Raji (cell line): ENCODE measurements around the gene GRK4.

ENCODE experiments used
- POLR2A ChIP-seq: IDR thresholded peaks from 2 replicates; pipeline ENCODE4 v1.6.1; 2011; ENCODE audit warnings: low read depth, low read length, control low read depth; ENCODE audit not compliant: insufficient read depth

The GRK4 gene

GRCh38 chr4:2977211-2978088 lies 14.1 kb downstream of the GRK4 start:
- TF ChIP-seq POLR2A, result no peak

- no peak for TF ChIP-seq POLR2A
These were observed 18.0 kb downstream of the GRK4 start for GRCh38 chr4:2981256-2981819.

DNA sequence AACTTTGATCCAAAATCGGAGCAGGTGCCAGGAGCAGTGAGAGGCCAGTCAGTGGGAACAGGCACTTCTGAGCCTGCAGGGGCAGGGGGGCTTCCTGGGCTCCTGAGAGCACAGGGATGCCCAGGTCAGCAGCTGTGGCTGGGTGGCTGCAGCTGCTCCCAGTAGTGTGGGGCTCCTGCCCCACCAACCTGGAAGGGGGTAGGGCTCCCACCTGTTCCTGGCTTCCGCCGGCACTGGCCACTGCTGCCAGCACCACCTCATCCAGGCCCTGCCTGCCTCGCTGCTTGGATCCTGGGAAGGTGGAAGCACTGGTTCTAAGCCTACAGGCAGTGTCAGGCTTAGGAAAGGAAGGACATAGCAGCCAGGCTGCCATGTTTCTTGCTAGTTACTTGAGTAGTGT lies 18.6 kb downstream of the GRK4 start:
- TF ChIP-seq POLR2A, result no peak

GRCh38 chr4:2991243-2991642 lies 27.9 kb downstream of the GRK4 start:
- TF ChIP-seq POLR2A, result no peak

GRCh38 chr4:2994917-2995316 lies 31.5 kb downstream of the GRK4 start:
- TF ChIP-seq POLR2A, result no peak

DNA sequence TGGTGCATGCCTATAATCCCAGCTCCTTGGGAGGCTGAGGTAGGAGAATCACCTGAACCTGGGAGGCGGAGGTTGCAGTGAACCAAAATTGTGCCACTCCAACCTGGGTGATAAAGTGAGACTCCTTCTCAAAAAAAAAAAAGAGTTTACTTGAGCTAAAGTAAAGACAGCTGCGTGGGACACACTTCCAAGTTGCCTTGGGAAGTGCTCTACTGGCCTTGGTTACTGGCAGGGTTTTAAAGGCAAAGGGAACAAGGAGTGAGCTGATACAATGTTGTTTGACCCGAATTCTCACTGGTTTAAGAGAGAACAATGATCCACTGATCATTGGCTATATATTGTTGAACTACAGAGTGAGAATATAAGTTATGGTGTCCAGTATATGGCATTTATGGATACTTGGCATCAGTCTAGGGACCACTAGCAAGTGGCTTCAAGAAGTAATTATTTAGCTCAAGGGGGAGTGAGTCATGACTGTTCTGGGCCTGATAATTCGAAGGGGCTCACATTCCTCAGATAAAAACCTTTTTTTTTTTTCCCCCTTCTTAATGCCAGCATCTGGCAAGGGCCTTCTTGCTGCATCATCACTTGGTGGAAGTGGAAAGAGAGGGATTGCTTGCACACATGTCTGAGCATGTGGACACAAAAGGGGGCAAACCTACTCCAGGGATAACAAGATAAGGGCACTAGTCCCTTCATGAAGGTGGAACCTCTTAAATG lies 32.3 kb downstream of the GRK4 start:
- no peak for TF ChIP-seq POLR2A

DNA sequence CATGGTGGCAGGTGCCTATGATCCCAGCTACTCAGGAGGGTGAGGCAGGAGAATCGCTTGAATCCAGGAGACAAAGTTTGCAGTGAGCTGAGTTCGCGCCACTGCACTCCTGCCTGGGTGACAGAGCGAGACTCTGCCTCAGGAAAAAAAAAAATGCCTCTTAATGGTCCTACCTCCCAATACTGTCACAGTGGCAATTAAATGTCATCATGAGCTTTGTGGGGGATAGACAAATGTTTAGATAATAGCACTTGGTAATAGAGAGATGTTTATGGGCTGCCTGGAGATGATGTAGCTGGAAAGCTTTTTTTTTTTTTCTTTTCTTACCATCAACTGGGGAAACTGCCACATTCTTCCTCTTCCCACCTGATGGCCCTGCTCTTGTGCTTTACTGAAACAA lies 33.0 kb downstream of the GRK4 start:
- TF ChIP-seq POLR2A, result no peak

DNA sequence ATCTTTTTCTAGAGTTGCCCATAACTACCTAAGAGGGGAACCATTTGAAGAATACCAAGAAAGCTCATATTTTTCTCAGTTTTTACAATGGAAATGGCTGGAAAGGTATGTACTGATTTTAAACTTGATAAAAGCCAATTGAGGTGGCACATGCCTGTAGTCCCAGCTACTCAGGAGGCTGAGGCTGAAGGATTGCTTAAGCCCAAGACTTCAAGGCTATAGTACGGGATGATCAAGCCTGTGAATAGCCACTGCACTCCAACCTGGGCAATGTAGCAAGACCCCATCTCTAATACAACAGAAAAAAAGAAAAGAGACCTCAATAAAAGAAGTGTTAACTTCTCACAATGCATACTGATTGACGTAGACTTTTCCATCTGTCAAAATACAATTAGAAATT lies 44.4 kb downstream of the GRK4 start:
- no peak for TF ChIP-seq POLR2A

DNA sequence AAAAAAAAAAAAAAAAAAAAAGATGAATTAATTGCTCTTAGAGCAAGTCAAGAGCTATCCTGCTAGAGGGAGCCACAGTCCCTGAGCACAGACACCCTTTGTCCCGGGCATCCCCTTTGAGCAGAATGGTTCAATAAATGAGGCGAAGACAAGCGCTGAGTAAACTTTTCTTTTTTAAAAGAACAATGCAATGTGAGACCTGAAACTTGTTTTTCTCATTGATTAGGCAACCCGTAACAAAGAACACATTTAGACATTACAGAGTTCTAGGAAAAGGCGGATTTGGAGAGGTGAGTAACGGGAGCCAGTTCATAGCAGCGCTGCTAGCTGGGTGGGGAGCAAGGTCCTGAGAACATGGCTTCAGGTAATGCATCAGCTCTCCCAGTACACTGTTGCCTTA lies 46.1 kb downstream of the GRK4 start:
- TF ChIP-seq POLR2A, result no peak

GRCh38 chr4:3010577-3010976 lies 47.2 kb downstream of the GRK4 start:
- no peak for TF ChIP-seq POLR2A

DNA sequence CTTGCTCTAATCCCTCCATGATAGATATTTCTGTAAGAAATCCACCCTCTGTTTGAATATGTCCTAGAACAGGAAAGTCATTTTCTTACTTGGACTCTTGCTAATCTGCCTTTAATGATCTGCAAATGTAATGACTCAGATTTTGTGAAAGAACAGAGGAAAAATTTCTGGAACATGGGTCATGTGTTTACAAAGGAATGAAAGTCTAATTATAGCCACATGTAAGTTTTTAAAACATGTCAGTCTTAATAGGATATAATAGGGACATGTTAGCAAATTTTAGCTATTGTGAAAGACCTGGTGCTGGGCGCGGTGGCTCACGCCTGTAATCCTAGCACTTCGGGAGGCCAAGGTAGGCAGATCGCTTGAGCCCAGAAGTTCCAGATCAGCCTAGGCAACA lies 47.6 kb downstream of the GRK4 start:
- TF ChIP-seq POLR2A, result no peak

- no peak for TF ChIP-seq POLR2A
These were observed 48.3 kb downstream of the GRK4 start for GRCh38 chr4:3011456-3012220.

DNA sequence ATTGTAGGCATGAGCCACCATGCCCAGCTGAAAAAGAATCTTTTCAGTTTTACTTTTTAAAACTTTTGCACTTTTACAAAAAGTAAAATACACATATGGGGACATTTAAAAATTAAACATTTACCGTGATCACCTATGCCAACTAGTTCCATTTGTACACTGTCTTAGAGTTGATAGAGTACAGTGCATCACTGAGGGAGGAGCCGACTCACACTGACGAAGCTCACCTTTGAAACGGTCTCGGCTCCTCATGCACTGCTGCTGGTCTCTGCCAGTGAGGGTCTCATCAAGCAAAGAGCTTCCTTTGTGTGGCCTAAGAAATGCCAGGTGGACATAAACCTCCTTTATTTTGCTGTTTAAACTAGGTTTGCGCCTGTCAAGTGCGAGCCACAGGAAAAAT lies 50.0 kb downstream of the GRK4 start:
- no peak for TF ChIP-seq POLR2A

DNA sequence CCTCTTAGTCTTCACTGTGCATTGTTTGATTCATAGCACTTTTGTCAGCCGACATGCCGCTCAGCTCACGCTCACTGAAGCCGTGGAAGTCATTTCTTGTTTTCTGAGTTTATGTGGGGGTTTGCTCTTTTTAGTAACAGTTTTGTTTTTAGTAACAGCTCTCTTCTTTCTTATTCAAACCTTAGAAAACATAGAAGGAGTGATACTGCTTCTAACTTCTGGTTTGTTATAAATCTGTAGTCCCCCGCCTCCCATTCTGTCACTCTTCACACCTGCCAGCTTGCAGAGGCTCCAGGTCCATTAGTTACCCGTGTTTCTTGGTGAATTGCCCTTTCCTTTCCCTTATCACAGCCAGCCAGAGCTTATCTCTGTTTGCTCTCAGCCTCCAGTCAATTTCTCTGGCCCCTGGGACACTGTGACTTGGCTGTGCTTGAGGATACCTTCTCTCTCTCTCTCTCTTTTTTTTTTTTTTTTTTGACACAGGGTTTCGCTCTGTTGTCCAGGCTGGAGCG lies 50.5 kb downstream of the GRK4 start:
- no peak for TF ChIP-seq POLR2A

GRCh38 chr4:3016961-3017360 lies 53.6 kb downstream of the GRK4 start:
- no peak for TF ChIP-seq POLR2A
